Kidney epithelial cell (primary cell): ENCODE results near the gene NDST4. TPM values are rescaled to one million over a fixed set of nuclear protein-coding genes. Genes with fewer than 3 reads are reported as not detected.

ENCODE experiments used
- DNase-seq: peaks from one replicate; pipeline ENCODE4 v3.0.0-alpha.2; 2010; ENCODE audit warnings: low read depth
- H3K27me3 ChIP-seq: 2 replicates; pipeline ENCODE4 v1.6.0; 2011; ENCODE audit warnings: low read length; ENCODE audit not compliant: control insufficient read depth, insufficient read depth
- H3K36me3 ChIP-seq: 2 replicates; pipeline ENCODE4 v1.5.1; 2011; ENCODE audit warnings: low read length; ENCODE audit not compliant: control insufficient read depth, insufficient read depth
- H3K4me3 ChIP-seq: 2 replicates; pipeline ENCODE4 v1.5.1; 2011; ENCODE audit warnings: low read depth, mild to moderate bottlenecking, control low read depth, low read length
- total RNA-seq: library from RNA; depleted of rRNA; stranded (reverse); fragments of >200 nt; gene quantifications from 2 replicates; pipeline ENCODE4 v1.2.3, GENCODE V29; 2015
- TF ChIP-seq, protein P1 (sequence below): IDR thresholded peaks from 2 replicates; pipeline ENCODE4 v1.5.1; 2011; ENCODE audit warnings: mild to moderate bottlenecking, moderate library complexity, low read length, control low read depth, inconsistent platforms; ENCODE audit not compliant: insufficient read depth, poor library complexity, severe bottlenecking

Gene NDST4
- total RNA-seq, 1 donor from 2014 or later, result not detected

DNA sequence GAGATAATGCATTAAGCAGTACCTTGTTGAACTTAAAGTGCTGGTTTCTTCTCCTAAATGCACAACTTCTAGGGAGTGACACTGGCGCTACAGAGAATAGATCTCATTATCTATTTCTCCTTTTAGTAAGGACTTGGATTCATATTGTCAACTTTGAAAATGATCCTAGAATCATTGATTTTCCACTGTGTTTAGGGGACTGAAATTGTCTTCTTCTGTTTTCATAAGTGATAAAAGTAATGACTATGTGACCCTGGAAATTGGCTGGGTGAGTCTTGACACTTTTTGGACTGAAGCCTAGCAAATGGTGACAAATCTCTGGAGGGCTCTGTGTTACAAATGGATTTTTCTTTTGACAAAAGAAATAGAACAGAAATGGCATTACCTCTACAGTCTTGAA is 167.8 kb downstream of the NDST4 start:
- H3K4me3 ChIP-seq, result no peak overlapping the region
- TF ChIP-seq, protein P1, sequence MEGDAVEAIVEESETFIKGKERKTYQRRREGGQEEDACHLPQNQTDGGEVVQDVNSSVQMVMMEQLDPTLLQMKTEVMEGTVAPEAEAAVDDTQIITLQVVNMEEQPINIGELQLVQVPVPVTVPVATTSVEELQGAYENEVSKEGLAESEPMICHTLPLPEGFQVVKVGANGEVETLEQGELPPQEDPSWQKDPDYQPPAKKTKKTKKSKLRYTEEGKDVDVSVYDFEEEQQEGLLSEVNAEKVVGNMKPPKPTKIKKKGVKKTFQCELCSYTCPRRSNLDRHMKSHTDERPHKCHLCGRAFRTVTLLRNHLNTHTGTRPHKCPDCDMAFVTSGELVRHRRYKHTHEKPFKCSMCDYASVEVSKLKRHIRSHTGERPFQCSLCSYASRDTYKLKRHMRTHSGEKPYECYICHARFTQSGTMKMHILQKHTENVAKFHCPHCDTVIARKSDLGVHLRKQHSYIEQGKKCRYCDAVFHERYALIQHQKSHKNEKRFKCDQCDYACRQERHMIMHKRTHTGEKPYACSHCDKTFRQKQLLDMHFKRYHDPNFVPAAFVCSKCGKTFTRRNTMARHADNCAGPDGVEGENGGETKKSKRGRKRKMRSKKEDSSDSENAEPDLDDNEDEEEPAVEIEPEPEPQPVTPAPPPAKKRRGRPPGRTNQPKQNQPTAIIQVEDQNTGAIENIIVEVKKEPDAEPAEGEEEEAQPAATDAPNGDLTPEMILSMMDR, result no peak
- no peaks in the 10 kb centered on the region for H3K36me3 ChIP-seq
- H3K27me3 ChIP-seq, result no peaks in the 10 kb centered on the region
- no peak for DNase-seq

GRCh38 chr4:114941503-114941902 is 171.9 kb downstream of the NDST4 start:
- TF ChIP-seq, protein P1, result no peak
- Histone ChIP-seq H3K27me3 (no peaks in the 10 kb centered on the region), H3K36me3 (no peaks in the 10 kb centered on the region), H3K4me3 (no peak overlapping the region)
- DNase-seq, result no peak

- no peaks in the 10 kb centered on the region for H3K27me3 ChIP-seq
- H3K4me3 ChIP-seq, result no peak overlapping the region
- DNase-seq, result no peak
- TF ChIP-seq, protein P1, result no peak
- H3K36me3 ChIP-seq, result no peaks in the 10 kb centered on the region
Measured at GRCh38 chr4:114927881-114928280, 185.5 kb downstream of the NDST4 start.

DNA sequence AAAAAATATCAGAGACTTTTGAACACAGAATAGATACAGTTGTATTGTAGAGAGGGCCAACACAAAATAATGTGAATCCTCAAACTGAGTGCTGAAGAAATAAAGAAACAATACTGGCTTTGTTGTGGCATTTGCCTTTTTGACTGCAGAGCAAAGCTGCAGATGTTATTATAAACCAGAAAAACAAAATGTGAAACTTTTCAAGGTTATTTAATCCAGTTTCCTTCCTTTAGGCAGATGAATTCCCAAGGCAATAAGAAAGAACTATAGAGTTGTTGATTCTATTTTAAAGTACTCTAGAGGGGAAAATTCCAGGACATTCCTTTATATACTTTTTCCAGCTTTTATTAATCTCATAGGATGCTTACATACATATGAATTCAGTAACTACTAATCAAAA is 186.8 kb downstream of the NDST4 start:
- no peak for DNase-seq
- Histone ChIP-seq H3K27me3 (no peaks in the 10 kb centered on the region), H3K36me3 (no peaks in the 10 kb centered on the region), H3K4me3 (no peak overlapping the region)
- TF ChIP-seq, protein P1, result no peak

GRCh38 chr4:114924311-114924710 is 189.1 kb downstream of the NDST4 start:
- DNase-seq, result no peak
- TF ChIP-seq, protein P1, result no peak
- Histone ChIP-seq H3K4me3 (no peak overlapping the region), H3K27me3 (no peaks in the 10 kb centered on the region), H3K36me3 (no peaks in the 10 kb centered on the region)

- DNase-seq, result no peak
- Histone ChIP-seq H3K36me3 (no peaks in the 10 kb centered on the region), H3K27me3 (no peaks in the 10 kb centered on the region), H3K4me3 (no peak overlapping the region)
- TF ChIP-seq, protein P1, result no peak
Measured at GRCh38 chr4:114922592-114922933, 190.9 kb downstream of the NDST4 start.
